IMR-90 (cell line): ENCODE data around the gene ART3.

Source experiments
- BHLHE40 ChIP-seq: fragments of 150-350 bp; IDR thresholded peaks from 2 replicates; pipeline ENCODE4 v1.6.1; 2016; ENCODE audit warnings: mild to moderate bottlenecking, low read depth, low read length
- CTCF ChIP-seq: conservative IDR thresholded peaks from 2 replicates; pipeline ENCODE4 v1.5.1; 2012; ENCODE audit warnings: mild to moderate bottlenecking, low read depth, low read length, improper control_type of control experiment
- POLR2A ChIP-seq: IDR thresholded peaks from 2 replicates; pipeline ENCODE4 v1.6.1; 2012; ENCODE audit warnings: mild to moderate bottlenecking, low read depth, low read length
- RAD21 ChIP-seq: IDR thresholded peaks from 2 replicates; pipeline ENCODE4 v1.6.1; 2012; ENCODE audit warnings: low read length, improper control_type of control experiment
- RFX5 ChIP-seq: IDR thresholded peaks from 2 replicates; pipeline ENCODE4 v1.8.0; 2012; ENCODE audit warnings: low read depth, mild to moderate bottlenecking, low read length, moderate library complexity

- TF ChIP-seq CTCF, result no peak
- TF ChIP-seq POLR2A, result no peak
- no peak for TF ChIP-seq RAD21
- TF ChIP-seq BHLHE40, result no peak
- no peak for TF ChIP-seq RFX5
Measured at GRCh38 chr4:76108467-76109181, 34.1 kb downstream of the ART3 start.
